BLaER1 treated with 17β-estradiol and CSF1 and Interleukin-3, amounts not matched to agents 10 nM and 100 nM (cell line): ENCODE results near the gene PHF13.
"Not testable (repeated sequence)": the region's sequence is repeated elsewhere in the genome, so short reads cannot be mapped to it uniquely, and the experiment has no call there.

Experiments
- H3K27ac ChIP-seq, 11 experiments: shearing (Covaris generic); formaldehyde crosslinking; 2 replicates each; pipeline ENCODE4 v1.8.1; 2022
- H3K27me3 ChIP-seq, 11 experiments: shearing (Covaris generic); formaldehyde crosslinking; 2 replicates each; pipeline ENCODE4 v1.8.1; 2022
- H3K36me3 ChIP-seq, 11 experiments: shearing (Covaris generic); formaldehyde crosslinking; 2 replicates each; pipeline ENCODE4 v1.8.1; 2022
- H3K4me1 ChIP-seq, 10 experiments: shearing (Covaris generic); formaldehyde crosslinking; 2 replicates each; pipeline ENCODE4 v1.8.1; 2022
- H3K4me2 ChIP-seq, 11 experiments: shearing (Covaris generic); formaldehyde crosslinking; 2 replicates each; pipeline ENCODE4 v1.8.1; 2022
- H3K4me3 ChIP-seq, 10 experiments: shearing (Covaris generic); formaldehyde crosslinking; 2 replicates each; pipeline ENCODE4 v1.8.1; 2022
- H3K9ac ChIP-seq, 11 experiments: shearing (Covaris generic); formaldehyde crosslinking; 2 replicates each; pipeline ENCODE4 v1.8.1; 2022
- H3K9me3 ChIP-seq, 11 experiments: shearing (Covaris generic); formaldehyde crosslinking; replicated peaks in 1 of 11; 2 replicates each; pipeline ENCODE4 v1.8.1; 2022
- H4K20me1 ChIP-seq, 11 experiments: shearing (Covaris generic); formaldehyde crosslinking; 2 replicates each; pipeline ENCODE4 v1.8.1; 2022
- Cebpa-rat ChIP-seq, 11 experiments: shearing (Covaris generic); IDR thresholded peaks; 2 replicates each; pipeline ENCODE4 v1.8.1; 2022

The PHF13 gene

GRCh38 chr1:6634371-6635052, 21.0 kb downstream of the PHF13 start:
- H3K27ac ChIP-seq = peak overlapping the region in 4 of 11 experiments; percentile 6 to 47 (median 7); a peak in 2 of 22 replicates
- no peaks in the 10 kb centered on the region for H3K9me3 ChIP-seq
- H3K4me2 ChIP-seq = peak overlapping the region in 8 of 11 experiments; percentile 20 to 69 (median 55); a peak in 15 of 22 replicates
- no peak for TF ChIP-seq Cebpa-rat (IDR thresholded peaks at IDR 0.05)
- H3K4me3 ChIP-seq = no peak overlapping the region
- H3K4me1 ChIP-seq = peaks cover 0 to 33% (median 22%) of the 10 kb centered on the region in 10 experiments; a peak in 16 of 20 replicates
- peak overlapping the region in 5 of 11 experiments; percentile 1 to 52 (median 5); a peak in 6 of 22 replicates for H3K9ac ChIP-seq
- H3K27me3 ChIP-seq = no peaks in the 10 kb centered on the region
- peaks cover 10 to 89% (median 62%) of the 10 kb centered on the region in 11 experiments; a peak in 21 of 22 replicates for H4K20me1 ChIP-seq
- H3K36me3 ChIP-seq = peaks cover 93 to 100% (median 99%) of the 10 kb centered on the region in 11 experiments

GRCh38 chr1:6635161-6635909, 21.8 kb downstream of the PHF13 start:
- H3K36me3 ChIP-seq = peaks cover 93 to 100% (median 99%) of the 10 kb centered on the region in 11 experiments
- H3K27ac ChIP-seq = no peak overlapping the region
- H3K9ac ChIP-seq = peak overlapping the region in 2 of 11 experiments; percentile 16 to 24; a peak in 1 of 22 replicates
- H3K4me1 ChIP-seq = peaks cover 0 to 33% (median 22%) of the 10 kb centered on the region in 10 experiments; a peak in 16 of 20 replicates
- no peak for TF ChIP-seq Cebpa-rat (IDR thresholded peaks at IDR 0.05)
- H3K4me3 ChIP-seq = no peak overlapping the region
- no peaks in the 10 kb centered on the region for H3K9me3 ChIP-seq
- H4K20me1 ChIP-seq = peaks cover 5 to 82% (median 56%) of the 10 kb centered on the region in 11 experiments; a peak in 20 of 22 replicates
- no peaks in the 10 kb centered on the region for H3K27me3 ChIP-seq
- no peak overlapping the region for H3K4me2 ChIP-seq

DNA sequence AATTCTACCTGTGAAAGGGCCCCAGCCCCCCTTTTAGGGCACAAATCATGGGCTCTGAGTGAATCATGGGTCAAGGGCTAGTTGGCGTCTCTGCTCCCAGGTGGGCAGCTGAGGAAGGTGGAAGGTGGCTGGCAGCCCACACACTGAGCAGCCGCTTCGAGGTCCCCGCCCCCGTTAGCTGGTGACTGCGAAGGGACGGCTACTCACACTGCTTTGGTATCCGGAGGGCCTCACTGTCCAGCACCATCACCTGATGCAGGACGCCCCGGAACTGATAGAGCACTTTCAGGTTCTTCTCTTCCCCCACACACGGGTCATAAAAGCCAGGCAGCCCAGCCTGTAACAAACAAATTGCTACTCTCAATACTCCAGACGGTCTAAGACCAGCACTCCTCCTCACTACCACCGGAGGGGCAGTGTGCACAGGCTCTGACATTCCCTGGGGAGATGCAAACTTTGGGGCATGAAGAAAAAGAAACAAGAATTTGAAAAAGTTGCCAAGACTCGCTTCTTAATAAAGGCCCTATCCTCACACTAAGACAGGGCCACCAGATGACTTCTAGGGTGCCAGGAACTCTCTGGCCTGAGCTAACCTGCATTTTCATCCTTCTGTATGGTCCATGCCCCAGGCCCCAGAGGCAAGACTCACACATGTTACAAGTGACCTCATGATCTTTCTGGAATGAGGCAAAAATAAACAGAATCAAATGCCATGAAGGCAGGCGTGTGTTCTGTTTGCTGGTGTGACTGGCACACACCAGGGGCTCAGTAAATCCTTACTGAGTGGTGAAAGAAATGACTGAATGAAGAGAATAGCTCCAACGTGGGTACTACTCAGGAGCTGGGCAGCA, 22.6 kb downstream of the PHF13 start:
- no peak for TF ChIP-seq Cebpa-rat (IDR thresholded peaks at IDR 0.05)
- Histone ChIP-seq H4K20me1 (peaks cover 5 to 74% (median 55%) of the 10 kb centered on the region in 11 experiments; a peak in 20 of 22 replicates), H3K9me3 (no peaks in the 10 kb centered on the region), H3K27ac (no peak overlapping the region), H3K4me3 (no peak overlapping the region), H3K27me3 (no peaks in the 10 kb centered on the region), H3K9ac (peak overlapping the region in 2 of 11 experiments; percentile 1 to 24; a peak in 2 of 22 replicates), H3K4me2 (no peak overlapping the region), H3K36me3 (peaks cover 92 to 100% (median 97%) of the 10 kb centered on the region in 11 experiments), H3K4me1 (peaks cover 0 to 33% (median 22%) of the 10 kb centered on the region in 10 experiments; a peak in 16 of 20 replicates)

DNA sequence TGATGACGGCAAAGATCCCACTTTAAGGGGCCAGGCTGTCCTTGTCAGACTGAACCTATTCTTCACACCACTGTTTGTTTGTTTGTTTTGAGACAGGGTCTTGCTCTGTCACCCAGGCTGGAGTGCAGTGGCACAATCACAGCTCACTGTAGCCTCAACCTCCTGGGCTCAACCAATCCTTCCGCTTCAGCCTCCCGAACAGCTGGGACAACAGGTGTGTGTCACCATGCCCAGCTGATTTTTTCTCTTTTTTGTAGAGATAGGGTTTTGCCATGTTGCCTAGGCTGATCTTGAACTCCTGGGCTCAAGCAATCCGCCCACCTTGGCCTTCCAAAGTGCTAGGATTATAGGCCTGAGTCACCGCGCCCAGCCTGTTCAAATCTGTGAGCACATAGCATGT, 23.2 kb downstream of the PHF13 start:
- H3K36me3 ChIP-seq = peaks cover 91 to 100% (median 96%) of the 10 kb centered on the region in 11 experiments
- peaks cover 0 to 33% (median 22%) of the 10 kb centered on the region in 10 experiments; a peak in 16 of 20 replicates for H3K4me1 ChIP-seq
- not testable (repeated sequence) for H3K4me2 ChIP-seq, H3K27me3 ChIP-seq, H3K4me3 ChIP-seq, H3K9me3 ChIP-seq, H3K27ac ChIP-seq
- H3K9ac ChIP-seq = peak overlapping the region in 1 of 11 experiments; percentile 24; a peak in 2 of 22 replicates
- H4K20me1 ChIP-seq = peaks cover 5 to 71% (median 55%) of the 10 kb centered on the region in 11 experiments; a peak in 20 of 22 replicates

GRCh38 chr1:6637770-6638169, 24.2 kb downstream of the PHF13 start:
- no peak overlapping the region for H3K4me2 ChIP-seq
- no peak for TF ChIP-seq Cebpa-rat (IDR thresholded peaks at IDR 0.05)
- no peak overlapping the region for H3K4me3 ChIP-seq
- 0 out of 22 replicates have a peak overlapping the region, but pooled peaks of 2 of the 11 experiments have one; percentile 11 to 24 for H3K9ac ChIP-seq
- H3K4me1 ChIP-seq = peaks cover 0 to 28% (median 21%) of the 10 kb centered on the region in 10 experiments; a peak in 16 of 20 replicates
- H3K9me3 ChIP-seq = no peaks in the 10 kb centered on the region
- H3K27me3 ChIP-seq = no peaks in the 10 kb centered on the region
- H4K20me1 ChIP-seq = peaks cover 3 to 68% (median 48%) of the 10 kb centered on the region in 11 experiments; a peak in 20 of 22 replicates
- no peak overlapping the region for H3K27ac ChIP-seq
- H3K36me3 ChIP-seq = peaks cover 91 to 100% (median 96%) of the 10 kb centered on the region in 11 experiments

GRCh38 chr1:6638226-6638625, 24.7 kb downstream of the PHF13 start:
- no peaks in the 10 kb centered on the region for H3K9me3 ChIP-seq
- peaks cover 0 to 64% (median 43%) of the 10 kb centered on the region in 11 experiments; a peak in 20 of 22 replicates for H4K20me1 ChIP-seq
- peaks cover 0 to 23% (median 16%) of the 10 kb centered on the region in 10 experiments; a peak in 16 of 20 replicates for H3K4me1 ChIP-seq
- no peak for TF ChIP-seq Cebpa-rat (IDR thresholded peaks at IDR 0.05)
- H3K9ac ChIP-seq = peak overlapping the region in 1 of 11 experiments; percentile 11; a peak in 1 of 22 replicates
- H3K27ac ChIP-seq = no peak overlapping the region
- no peak overlapping the region for H3K4me3 ChIP-seq
- H3K36me3 ChIP-seq = peaks cover 91 to 100% (median 95%) of the 10 kb centered on the region in 11 experiments
- no peaks in the 10 kb centered on the region for H3K27me3 ChIP-seq
- H3K4me2 ChIP-seq = no peak overlapping the region

DNA sequence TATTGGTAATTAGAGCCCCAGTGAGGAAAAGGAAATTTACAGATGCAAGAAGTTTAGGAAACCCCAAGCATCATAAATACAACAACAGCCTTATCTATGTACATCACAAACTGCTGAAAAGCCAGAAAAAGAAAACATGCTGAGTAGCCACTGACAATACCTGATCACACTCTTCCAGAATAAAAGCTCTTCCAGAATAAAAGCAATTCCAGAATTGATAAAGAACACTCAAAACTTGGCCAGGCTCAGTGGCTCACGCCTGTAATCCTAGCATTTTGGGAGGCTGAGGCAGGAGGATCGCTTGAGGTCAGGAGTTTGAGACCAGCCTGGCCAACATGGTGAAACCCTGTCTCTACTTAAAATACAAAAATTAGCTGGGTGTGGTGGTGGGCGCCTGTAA, 27.3 kb downstream of the PHF13 start:
- peaks cover 93 to 100% (median 96%) of the 10 kb centered on the region in 11 experiments for H3K36me3 ChIP-seq

DNA sequence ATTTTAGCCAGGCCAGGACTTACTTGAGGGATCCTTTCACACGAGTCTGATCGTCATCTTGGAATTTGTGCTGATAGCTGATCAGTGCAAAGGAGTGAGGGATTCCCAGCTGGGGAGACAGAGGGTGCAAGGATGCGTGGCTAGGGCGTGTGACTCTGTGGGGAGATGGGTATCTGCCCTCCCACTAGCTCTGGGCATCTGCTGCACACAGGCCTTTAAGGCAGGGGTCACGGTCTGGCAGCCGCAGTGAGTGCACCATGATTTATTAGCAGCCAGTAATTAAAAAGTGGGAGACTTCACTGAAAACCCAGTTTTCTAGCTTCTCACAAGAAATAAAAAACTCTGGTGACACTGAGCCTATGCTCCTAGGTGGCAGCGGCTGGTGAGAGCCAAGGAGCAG, 31.5 kb downstream of the PHF13 start:
- H3K9me3 ChIP-seq = no peaks in the 10 kb centered on the region
- H3K4me2 ChIP-seq = no peak overlapping the region
- TF ChIP-seq Cebpa-rat (IDR thresholded peaks at IDR 0.05) = no peak
- H3K36me3 ChIP-seq = peaks cover 60 to 88% (median 76%) of the 10 kb centered on the region in 11 experiments
- no peaks in the 10 kb centered on the region for H3K4me1 ChIP-seq
- no peak overlapping the region for H3K9ac ChIP-seq
- no peak overlapping the region for H3K4me3 ChIP-seq
- H4K20me1 ChIP-seq = peaks cover 0 to 47% (median 0%) of the 10 kb centered on the region in 11 experiments; a peak in 8 of 22 replicates
- no peaks in the 10 kb centered on the region for H3K27me3 ChIP-seq
- H3K27ac ChIP-seq = no peak overlapping the region

More for the DNA sequence above, 27.3 kb downstream of the PHF13 start:
- H3K27me3 ChIP-seq, H3K4me2 ChIP-seq, H3K9me3 ChIP-seq, H3K4me1 ChIP-seq, H3K27ac ChIP-seq, H3K9ac ChIP-seq, H3K4me3 ChIP-seq: not testable (repeated sequence)
- peaks cover 0 to 56% (median 18%) of the 10 kb centered on the region in 11 experiments; a peak in 12 of 22 replicates for H4K20me1 ChIP-seq
